Tibial nerve (tissue), 4 donors: ENCODE data around the gene PNKD. TPM values are rescaled to one million over a fixed set of nuclear protein-coding genes. Genes with fewer than 3 reads are reported as not detected.

Source experiments
- DNase-seq, 2 donors: peaks; one replicate each; pipeline ENCODE4 v3.0.0-alpha.2; 2019; ENCODE audit warnings: low spot score in 2 of 2
- H3K27ac ChIP-seq, 4 donors: fragments of 200-600 bp; sonication (generic) in 3 of 4; one replicate each; pipeline ENCODE4 v1.5.1; 2017 to 2019; ENCODE audit warnings: mild to moderate bottlenecking in 1 of 4
- H3K27me3 ChIP-seq, 2 donors: fragments of 200-600 bp; sonication (generic) in 1 of 2; one replicate each; pipeline versions ENCODE4 v1.5.1 to v1.6.0; 2017 to 2019
- H3K36me3 ChIP-seq, 3 donors: fragments of 200-600 bp; sonication (generic); one replicate each; pipeline ENCODE4 v1.5.1; 2018 to 2019
- H3K4me1 ChIP-seq, 4 donors: fragments of 200-600 bp; sonication (generic) in 3 of 4; one replicate each; pipeline ENCODE4 v1.5.1; 2017 to 2019
- H3K4me3 ChIP-seq, 4 donors: fragments of 200-600 bp; sonication (generic) in 3 of 4; one replicate each; pipeline ENCODE4 v1.5.1; 2017 to 2019; ENCODE audit warnings: mild to moderate bottlenecking in 1 of 4, moderate library complexity in 1 of 4
- H3K9me3 ChIP-seq, 4 donors: fragments of 200-600 bp; sonication (generic) in 3 of 4; one replicate each; pipeline ENCODE4 v1.5.1; 2017 to 2019
- EP300 ChIP-seq, 2 donors: sonication (generic); formaldehyde crosslinking; IDR thresholded peaks; one replicate each; pipeline ENCODE4 v1.6.1; 2017; ENCODE audit warnings: antibody characterized with exemption in 2 of 2, mild to moderate bottlenecking in 1 of 2
- POLR2A ChIP-seq, 2 donors: fragments of 450-650 bp; IDR thresholded peaks; one replicate each; pipeline ENCODE4 v1.6.1; 2017; ENCODE audit warnings: antibody characterized with exemption in 2 of 2, mild to moderate bottlenecking in 2 of 2, moderate library complexity in 2 of 2
- WGBS, 2 donors: methylation state at CpG; one replicate each; pipeline ENCODE4 v1.1.5; 2018; 5-methylcytosine and 5-hydroxymethylcytosine counted together
- total RNA-seq, 4 donors: library from RNA; depleted of rRNA; stranded (reverse); fragments of >200 nt; gene quantifications; one replicate each; pipeline ENCODE4 v1.1.0, GENCODE V29; 2016
- TF ChIP-seq, protein P1 (sequence below), 5 experiments: fragments of 200-600 bp in 3 of 5; fragments of 450-650 bp in 2 of 5; sonication (generic) in 3 of 5; IDR thresholded peaks; one replicate each; pipeline ENCODE4 v1.5.1; 2016 to 2019; ENCODE audit warnings: antibody characterized with exemption in 5 of 5, mild to moderate bottlenecking in 3 of 5, moderate library complexity in 2 of 5

Gene PNKD
- total RNA-seq, 4 donors from 2014 or later: 62.3 to 68.9 (median 63.6) TPM

- DNase-seq: peak in 1 of 2 donors; percentile 20
- peak overlapping the region in 3 of 4 donors; percentile 19 to 66 (median 36) for H3K27ac ChIP-seq
- no peaks in the 10 kb centered on the region for H3K27me3 ChIP-seq
- TF ChIP-seq EP300 (IDR thresholded peaks at IDR 0.05) (peak in 1 of 2 donors; percentile 69), POLR2A (IDR thresholded peaks at IDR 0.05) (no peak)
- 60 to 63% methylated on average over 16 of the region's 16 CpGs for WGBS, 2 donors
- H3K9me3 ChIP-seq: no peaks in the 10 kb centered on the region
- H3K36me3 ChIP-seq: no peaks in the 10 kb centered on the region
- peak overlapping the region in 1 of 4 donors; percentile 4 for H3K4me3 ChIP-seq
- peaks cover 0 to 19% (median 7%) of the 10 kb centered on the region in 4 donors for H3K4me1 ChIP-seq
Observed at GRCh38 chr2:218332920-218333645, 62.8 kb downstream of the PNKD start.

DNA sequence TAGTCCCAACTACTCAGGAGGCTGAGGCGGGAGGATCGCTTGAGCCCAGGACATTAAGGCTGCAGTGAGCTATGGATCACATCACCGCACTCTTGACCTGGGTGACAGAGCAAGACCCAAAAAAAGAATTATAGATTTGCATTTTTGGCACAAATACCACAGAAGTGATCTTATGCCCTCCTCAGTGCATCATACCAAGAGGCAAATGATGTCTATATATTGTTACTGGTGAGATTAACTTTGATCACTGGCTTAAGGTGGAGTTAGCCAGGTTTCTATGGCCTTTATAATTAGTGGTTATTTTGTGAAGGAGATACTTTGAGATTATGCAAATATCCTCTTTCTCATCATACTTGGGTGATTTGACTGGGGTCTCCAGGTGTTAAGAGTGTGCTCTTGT, 64.2 kb downstream of the PNKD start:
- no peak for TF ChIP-seq EP300 (IDR thresholded peaks at IDR 0.05)
- TF ChIP-seq POLR2A (IDR thresholded peaks at IDR 0.05): no peak
- no peaks in the 10 kb centered on the region for H3K27me3 ChIP-seq
- H3K9me3 ChIP-seq: no peaks in the 10 kb centered on the region
- no peak overlapping the region for H3K4me3 ChIP-seq
- WGBS, 2 donors: 98% methylated on average over 3 of the region's 3 CpGs
- no peak overlapping the region for H3K27ac ChIP-seq
- DNase-seq: no peak
- peaks cover 0 to 9% (median 4%) of the 10 kb centered on the region in 4 donors for H3K4me1 ChIP-seq
- H3K36me3 ChIP-seq: peaks cover 0 to under 1% (median 0%) of the 10 kb centered on the region in 3 donors

GRCh38 chr2:218340656-218341055, 70.3 kb downstream of the PNKD start:
- Histone ChIP-seq H3K4me1 (no peaks in the 10 kb centered on the region), H3K4me3 (no peak overlapping the region), H3K9me3 (no peaks in the 10 kb centered on the region), H3K36me3 (peaks cover 0 to 53% (median 0%) of the 10 kb centered on the region in 3 donors), H3K27ac (no peak overlapping the region), H3K27me3 (no peaks in the 10 kb centered on the region)
- TF ChIP-seq EP300 (IDR thresholded peaks at IDR 0.05) (no peak), POLR2A (IDR thresholded peaks at IDR 0.05) (no peak)
- TF ChIP-seq, protein P1, sequence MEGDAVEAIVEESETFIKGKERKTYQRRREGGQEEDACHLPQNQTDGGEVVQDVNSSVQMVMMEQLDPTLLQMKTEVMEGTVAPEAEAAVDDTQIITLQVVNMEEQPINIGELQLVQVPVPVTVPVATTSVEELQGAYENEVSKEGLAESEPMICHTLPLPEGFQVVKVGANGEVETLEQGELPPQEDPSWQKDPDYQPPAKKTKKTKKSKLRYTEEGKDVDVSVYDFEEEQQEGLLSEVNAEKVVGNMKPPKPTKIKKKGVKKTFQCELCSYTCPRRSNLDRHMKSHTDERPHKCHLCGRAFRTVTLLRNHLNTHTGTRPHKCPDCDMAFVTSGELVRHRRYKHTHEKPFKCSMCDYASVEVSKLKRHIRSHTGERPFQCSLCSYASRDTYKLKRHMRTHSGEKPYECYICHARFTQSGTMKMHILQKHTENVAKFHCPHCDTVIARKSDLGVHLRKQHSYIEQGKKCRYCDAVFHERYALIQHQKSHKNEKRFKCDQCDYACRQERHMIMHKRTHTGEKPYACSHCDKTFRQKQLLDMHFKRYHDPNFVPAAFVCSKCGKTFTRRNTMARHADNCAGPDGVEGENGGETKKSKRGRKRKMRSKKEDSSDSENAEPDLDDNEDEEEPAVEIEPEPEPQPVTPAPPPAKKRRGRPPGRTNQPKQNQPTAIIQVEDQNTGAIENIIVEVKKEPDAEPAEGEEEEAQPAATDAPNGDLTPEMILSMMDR (IDR thresholded peaks at IDR 0.05): no peak
- DNase-seq: no peak
- WGBS, 2 donors: 90% methylated on average over 9 of the region's 9 CpGs

GRCh38 chr2:218341381-218341780, 71.1 kb downstream of the PNKD start:
- Histone ChIP-seq H3K27ac (no peak overlapping the region), H3K9me3 (no peaks in the 10 kb centered on the region), H3K27me3 (no peaks in the 10 kb centered on the region), H3K4me3 (no peak overlapping the region), H3K36me3 (peaks cover 0 to 60% (median 0%) of the 10 kb centered on the region in 3 donors), H3K4me1 (no peaks in the 10 kb centered on the region)
- no peak for DNase-seq
- no peak for TF ChIP-seq EP300 (IDR thresholded peaks at IDR 0.05)
- TF ChIP-seq, protein P1 (IDR thresholded peaks at IDR 0.05): no peak
- no peak for TF ChIP-seq POLR2A (IDR thresholded peaks at IDR 0.05)
- WGBS, 2 donors: 95 to 97% methylated on average over 6 to 8 of the region's 8 CpGs

GRCh38 chr2:218342837-218343236, 72.5 kb downstream of the PNKD start:
- no peaks in the 10 kb centered on the region for H3K9me3 ChIP-seq
- H3K4me1 ChIP-seq: no peaks in the 10 kb centered on the region
- H3K27ac ChIP-seq: no peak overlapping the region
- no peak overlapping the region for H3K4me3 ChIP-seq
- 79 to 82% methylated on average over 5 of the region's 5 CpGs for WGBS, 2 donors
- H3K27me3 ChIP-seq: no peaks in the 10 kb centered on the region
- DNase-seq: no peak
- H3K36me3 ChIP-seq: peaks cover 0 to 65% (median 0%) of the 10 kb centered on the region in 3 donors
- TF ChIP-seq, protein P1 (IDR thresholded peaks at IDR 0.05): no peak
- TF ChIP-seq EP300 (IDR thresholded peaks at IDR 0.05) (no peak), POLR2A (IDR thresholded peaks at IDR 0.05) (no peak)

DNA sequence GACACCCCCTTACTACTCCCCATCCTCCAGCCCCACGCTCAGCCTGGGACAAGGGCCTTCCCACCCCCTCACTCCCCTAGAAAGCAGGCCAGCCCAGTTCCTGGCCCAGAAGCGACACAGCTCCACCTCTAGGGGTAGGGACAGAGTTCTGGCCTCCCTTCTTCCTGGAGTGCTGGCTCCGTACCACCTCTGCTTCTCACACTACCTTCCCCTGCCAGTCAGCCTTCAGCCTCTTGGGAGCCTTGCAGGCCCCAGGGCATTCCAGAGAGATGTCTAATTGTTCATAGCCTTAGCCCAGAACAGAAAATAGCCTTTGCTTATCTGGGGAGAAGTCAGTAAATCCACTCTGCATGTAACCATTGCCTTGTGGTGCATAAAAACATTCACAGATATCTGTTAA, 73.3 kb downstream of the PNKD start:
- no peak for DNase-seq
- Histone ChIP-seq H3K27me3 (no peaks in the 10 kb centered on the region), H3K9me3 (no peaks in the 10 kb centered on the region), H3K4me3 (no peak overlapping the region), H3K36me3 (peaks cover 0 to 65% (median 0%) of the 10 kb centered on the region in 3 donors), H3K27ac (no peak overlapping the region), H3K4me1 (no peaks in the 10 kb centered on the region)
- WGBS, 2 donors: 80 to 84% methylated on average over 3 of the region's 3 CpGs
- no peak for TF ChIP-seq POLR2A (IDR thresholded peaks at IDR 0.05)
- TF ChIP-seq EP300 (IDR thresholded peaks at IDR 0.05): no peak
- TF ChIP-seq, protein P1 (IDR thresholded peaks at IDR 0.05): no peak
